NCI-H146 (cell line): ENCODE results near the gene ASAP3.

Experiments
- DNase-seq: peaks from one replicate; lab custom pipeline; 2025; lab: John Stamatoyannopoulos, UW

Gene ASAP3

DNA sequence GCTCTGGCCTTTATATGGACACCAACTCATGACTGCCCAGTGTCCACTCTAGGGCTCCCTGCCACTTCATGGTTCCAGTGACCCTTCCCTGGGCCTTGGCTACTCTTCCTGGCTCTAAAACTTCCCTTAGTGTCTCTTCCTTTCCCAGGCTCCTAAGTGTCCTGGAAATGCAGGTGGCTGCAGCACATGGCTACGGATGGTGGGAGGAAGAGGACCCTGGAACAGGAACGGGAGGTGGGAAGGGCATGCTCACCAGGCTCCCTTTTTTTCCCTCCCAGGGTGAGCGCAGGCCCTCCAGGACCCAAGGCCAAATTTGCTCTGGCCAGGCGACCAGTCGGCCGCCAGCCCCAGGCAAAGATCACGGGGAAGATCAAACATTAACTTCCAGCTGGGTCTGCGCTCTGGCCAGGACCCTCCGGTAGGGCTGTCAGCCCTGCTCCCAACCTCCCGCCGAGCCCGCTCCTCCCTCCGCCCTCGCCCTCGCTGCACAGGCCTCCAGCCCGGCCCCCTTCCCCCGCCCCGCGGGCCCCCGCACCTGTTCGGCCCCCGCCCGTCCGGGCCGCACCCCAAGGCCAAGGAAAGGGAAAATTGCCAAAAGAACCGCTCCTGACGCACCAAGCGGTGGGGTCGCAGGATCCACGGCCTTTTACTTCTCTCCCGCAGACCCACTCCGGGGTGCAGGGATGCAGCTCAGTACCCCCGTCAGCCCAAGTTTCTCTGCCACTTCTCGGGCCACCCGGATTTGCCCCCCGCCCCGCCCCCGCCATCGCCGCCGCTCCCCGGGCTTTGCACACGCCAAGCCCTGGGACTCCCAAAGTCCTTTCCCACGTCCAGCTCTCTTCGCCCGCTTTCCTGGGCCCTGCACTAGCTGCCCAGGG lies 60.3 kb downstream of the ASAP3 start:
- DNase-seq = peak; percentile 27

- DNase-seq = no peak
Observed at GRCh38 chr1:23422941-23423340, 61.0 kb downstream of the ASAP3 start.

- no peak for DNase-seq
Observed at GRCh38 chr1:23422241-23422877, 61.6 kb downstream of the ASAP3 start.

DNA sequence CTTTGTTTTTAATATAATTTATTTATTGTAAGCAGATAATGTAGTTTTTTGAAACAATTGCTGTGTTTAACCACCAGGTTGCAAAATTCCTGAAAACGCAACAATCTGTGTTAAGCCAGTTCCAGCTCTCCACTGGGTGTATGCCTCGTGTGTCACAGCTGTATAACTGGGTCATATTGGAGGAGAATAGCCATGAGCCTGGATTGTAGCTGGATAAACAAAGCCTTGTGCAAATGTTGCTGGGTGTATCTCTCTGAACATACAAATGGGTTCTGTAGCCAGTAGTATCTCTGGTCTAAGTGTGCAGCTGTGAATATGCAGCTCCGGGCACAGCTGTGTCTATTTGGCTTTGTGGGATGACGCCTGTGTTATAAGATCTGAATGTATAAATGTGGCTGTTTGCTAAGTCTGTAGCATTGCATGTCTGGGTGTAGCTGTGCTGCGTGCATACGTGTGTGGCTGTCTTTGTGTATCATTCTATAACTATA lies 62.2 kb downstream of the ASAP3 start:
- no peak for DNase-seq

DNA sequence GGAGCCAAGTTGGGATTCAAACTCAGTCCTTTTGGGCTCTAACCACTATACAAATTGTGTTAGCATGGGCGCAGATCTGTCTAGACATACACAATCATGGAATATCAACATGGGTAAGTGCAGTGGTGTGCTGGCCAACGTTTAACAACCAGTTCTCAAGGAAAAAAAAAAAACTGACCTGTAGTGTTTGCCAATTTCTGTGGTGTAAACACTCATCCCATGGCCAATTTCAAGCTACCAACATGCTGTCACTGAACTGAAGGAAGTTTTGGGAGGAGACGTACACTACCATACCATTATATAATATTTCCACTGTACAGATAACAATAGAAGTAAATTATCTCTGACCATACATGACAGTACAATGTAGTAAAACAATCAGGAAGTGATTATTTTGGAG lies 62.6 kb downstream of the ASAP3 start:
- no peak for DNase-seq

- DNase-seq = no peak
Observed at GRCh38 chr1:23420778-23421177, 63.2 kb downstream of the ASAP3 start.

DNA sequence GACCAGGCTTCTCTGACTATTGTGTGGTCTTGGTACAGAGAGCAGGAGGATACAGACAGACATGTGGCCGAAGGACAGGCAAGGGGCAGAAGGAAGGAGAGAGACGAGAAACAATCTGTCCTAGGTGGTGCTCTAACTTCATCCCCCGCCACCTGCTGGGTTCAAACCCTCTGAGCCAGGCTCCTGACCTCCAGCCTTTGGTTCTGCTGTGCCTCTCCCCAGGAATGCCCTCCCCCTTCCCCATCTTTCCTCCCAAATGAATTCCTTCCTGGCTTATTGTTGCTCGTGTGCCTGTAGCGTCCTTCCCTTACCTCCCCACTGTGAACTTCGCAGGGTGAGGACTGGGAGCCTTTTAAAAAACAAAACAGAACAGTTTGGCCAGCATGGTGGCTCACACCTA lies 64.8 kb downstream of the ASAP3 start:
- DNase-seq = no peak

- no peak for DNase-seq
Observed at GRCh38 chr1:23417570-23417969, 66.4 kb downstream of the ASAP3 start.

- DNase-seq = no peak
Observed at GRCh38 chr1:23416964-23417363, 67.0 kb downstream of the ASAP3 start.

DNA sequence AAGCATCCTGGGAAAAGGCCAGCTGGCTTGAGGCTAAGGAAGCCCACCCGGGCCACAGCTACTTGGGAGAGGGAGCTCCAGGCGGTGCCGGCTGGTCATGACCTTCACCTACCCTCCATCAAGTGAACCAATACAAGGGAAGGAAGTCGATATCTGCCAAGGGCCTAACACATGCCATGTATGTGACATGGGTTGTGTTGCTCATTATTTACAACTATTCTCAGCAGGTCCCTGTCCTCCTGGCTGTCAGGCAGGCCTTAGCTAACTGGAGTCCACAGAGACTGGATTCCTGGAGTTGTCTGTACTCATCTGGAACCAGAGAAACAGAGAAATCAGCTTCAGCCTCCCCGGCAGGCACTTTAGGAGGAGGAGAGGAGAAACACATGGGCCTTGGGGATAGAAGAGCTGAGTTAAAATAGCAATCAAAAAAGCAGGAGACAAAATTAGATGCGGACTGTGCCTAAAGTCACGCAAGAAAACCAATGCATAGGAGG lies 75.1 kb downstream of the ASAP3 start:
- DNase-seq = no peak

DNA sequence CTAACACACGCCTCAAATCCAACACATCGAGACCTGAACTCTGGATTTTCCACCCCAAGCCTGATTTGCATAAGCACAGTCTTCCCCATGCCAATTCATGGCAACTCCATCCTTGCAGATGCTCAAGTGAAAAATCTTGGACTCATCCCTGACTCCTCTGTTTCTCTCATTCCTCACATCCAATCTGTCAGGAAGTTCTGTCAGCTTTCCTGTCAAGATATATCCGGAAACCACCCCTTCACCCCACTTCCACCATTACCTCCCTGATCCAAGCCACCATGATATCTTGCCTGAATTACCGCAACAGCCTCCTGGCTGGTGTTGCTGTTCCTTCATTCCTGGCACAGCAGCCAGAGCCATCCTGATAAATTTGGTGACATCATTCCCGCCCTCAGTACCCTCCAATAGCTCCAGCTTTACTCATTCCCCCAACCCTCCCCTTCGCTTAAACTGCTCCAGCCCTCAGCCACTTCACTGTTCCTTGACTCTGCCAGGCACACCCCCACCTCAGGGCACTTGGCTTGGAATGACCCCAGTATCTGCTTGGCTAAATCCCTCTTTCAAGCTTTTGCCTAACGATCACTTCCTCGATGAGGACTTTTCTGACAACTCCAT lies 76.9 kb downstream of the ASAP3 start:
- no peak for DNase-seq

DNA sequence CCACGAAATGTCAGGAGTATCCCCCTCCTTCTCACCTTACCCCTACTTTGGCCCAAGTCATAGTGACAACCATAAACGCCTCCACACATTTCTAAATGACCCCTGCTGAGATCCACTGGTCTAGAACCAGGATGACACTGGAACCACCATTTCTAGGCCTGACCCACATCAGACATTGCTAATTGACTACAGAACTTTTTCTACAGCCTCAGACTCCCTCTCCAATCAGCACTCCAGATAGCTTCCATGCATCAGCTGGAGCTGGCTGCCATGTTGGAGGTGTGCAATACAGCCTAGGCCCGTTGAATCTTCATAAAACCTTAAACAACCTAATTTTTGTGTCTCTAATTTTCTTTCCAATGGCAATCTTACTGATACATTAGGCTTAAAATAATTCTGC lies 78.0 kb downstream of the ASAP3 start:
- no peak for DNase-seq

- DNase-seq = peak; percentile 87
Observed at GRCh38 chr1:23403735-23404486, 80.1 kb downstream of the ASAP3 start.

GRCh38 chr1:23403355-23403734 lies 80.6 kb downstream of the ASAP3 start:
- DNase-seq = no peak

- no peak for DNase-seq
Observed at GRCh38 chr1:23403038-23403336, 81.0 kb downstream of the ASAP3 start.

DNA sequence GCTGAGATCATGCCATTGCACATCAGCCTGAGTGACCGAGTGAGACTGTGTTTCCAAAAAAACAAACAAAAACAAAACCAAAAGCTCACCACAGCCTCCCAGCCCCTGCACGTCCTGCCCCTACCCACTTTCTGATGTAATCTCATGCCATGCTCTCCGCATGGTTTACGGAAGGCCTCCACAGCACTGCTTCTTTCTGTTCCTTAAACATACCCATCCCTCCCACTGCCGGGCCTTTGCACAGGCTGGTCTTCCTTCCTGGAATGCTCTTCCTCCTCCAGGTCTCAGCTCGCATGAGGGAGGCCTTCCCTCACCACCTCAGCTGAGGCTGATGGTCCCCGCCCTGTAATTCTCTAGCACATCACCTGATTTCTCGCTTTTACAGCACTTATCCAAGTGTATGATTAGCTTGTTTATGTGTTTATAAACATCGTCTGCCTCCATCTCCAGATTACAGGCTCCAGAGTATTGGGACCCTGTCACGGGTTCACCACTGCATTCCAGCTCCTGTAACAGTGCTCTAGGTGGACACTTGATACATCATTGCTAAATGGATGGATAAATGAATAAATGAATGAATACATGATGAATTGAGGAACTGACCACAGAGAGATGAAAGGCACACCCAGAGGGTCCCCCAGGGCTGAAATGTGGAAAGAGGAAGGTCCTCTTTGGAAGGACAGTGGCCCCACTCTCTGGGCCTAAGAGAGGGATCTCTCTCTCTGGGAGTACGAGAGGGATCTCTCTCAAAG lies 81.5 kb downstream of the ASAP3 start:
- no peak for DNase-seq

DNA sequence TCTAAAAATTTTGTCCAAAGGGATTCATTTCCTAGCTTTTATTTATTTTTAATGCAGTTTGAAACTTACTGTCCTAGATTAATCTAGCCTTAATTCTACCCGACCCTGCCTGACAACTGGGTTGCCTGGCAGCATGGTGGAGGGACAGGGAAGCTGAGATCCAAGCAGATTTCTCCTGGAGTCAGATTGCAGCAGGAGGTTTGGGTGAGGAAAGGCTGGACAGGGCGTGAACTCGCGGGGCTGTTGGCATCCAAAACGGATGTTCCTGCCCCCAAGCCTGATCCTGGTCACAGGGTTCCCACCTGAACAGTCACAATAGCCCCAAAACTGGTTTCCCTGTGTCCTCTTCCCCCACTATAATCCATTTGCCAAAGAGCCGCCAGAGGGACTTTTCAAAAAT lies 82.7 kb downstream of the ASAP3 start:
- DNase-seq = no peak

GRCh38 chr1:23400324-23401114 lies 83.5 kb downstream of the ASAP3 start:
- no peak for DNase-seq

DNA sequence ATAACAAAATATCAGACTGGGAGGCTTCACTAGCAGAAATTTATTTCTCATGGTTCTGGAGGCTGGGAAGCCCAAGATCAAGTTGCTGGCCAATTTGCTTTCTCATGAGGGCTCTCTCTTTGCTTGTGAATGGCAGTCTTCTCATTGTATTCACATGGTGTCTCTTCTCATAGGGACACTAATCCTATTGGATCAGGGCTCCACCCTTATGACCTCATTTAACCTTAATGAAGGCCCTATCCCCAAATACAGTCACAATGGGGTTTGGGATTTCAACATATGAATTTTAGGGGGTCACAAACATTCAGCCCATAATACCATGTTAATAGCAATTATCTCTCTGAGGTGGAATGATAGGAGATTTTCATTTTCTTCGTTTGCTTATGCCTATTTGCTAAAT lies 84.8 kb downstream of the ASAP3 start:
- DNase-seq = no peak

DNA sequence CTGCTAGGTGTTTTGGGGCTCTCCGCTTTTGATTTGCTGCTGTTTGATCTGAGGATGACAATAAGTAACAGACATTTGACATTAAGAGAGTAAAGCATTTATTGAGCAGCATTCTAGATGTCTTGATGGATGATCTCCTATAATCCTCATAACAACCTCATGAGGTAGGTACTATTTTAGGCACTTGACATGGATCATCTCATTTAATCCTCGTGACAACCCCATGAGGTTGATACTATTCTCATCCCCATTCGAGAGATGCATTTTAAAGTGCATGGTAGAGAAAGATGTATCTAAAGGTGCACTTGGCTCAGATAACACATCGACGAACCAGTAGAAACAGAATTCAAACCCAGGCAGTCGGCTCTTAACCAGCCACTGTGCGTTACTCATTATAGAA lies 86.1 kb downstream of the ASAP3 start:
- no peak for DNase-seq

DNA sequence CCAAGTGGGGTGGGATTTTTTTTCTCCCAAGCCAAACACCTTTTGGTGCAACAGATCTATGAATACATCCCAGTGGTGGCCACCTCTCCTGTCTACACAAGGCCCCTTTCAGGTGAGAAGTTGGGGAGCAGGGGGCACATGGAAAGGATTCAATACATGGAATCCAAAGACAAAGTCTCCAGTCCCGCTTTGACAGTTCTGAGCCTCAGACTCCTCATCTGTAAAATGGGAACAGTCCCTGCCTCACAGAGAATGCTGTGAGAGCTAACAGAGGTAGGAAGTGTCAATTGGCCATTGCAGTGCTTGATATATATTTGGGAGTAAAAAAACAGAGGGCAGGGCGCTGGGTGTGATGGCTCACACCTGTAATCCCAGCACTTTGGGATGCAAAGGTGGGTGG lies 87.6 kb downstream of the ASAP3 start:
- no peak for DNase-seq
